IPS-18c (cell line): ENCODE data around the gene PLEKHH1.

Experiments
- H3K4me3 ChIP-seq: 2 replicates; pipeline ENCODE4 v1.7.0; 2013; ENCODE audit warnings: low read depth, mild to moderate bottlenecking, low read length, moderate library complexity; ENCODE audit not compliant: insufficient read depth
- H3K9me3 ChIP-seq: one replicate; pipeline ENCODE4 v1.6.1; 2013; ENCODE audit warnings: mild to moderate bottlenecking, low read length, moderate library complexity; ENCODE audit not compliant: control insufficient read depth, insufficient read depth

Gene PLEKHH1

DNA sequence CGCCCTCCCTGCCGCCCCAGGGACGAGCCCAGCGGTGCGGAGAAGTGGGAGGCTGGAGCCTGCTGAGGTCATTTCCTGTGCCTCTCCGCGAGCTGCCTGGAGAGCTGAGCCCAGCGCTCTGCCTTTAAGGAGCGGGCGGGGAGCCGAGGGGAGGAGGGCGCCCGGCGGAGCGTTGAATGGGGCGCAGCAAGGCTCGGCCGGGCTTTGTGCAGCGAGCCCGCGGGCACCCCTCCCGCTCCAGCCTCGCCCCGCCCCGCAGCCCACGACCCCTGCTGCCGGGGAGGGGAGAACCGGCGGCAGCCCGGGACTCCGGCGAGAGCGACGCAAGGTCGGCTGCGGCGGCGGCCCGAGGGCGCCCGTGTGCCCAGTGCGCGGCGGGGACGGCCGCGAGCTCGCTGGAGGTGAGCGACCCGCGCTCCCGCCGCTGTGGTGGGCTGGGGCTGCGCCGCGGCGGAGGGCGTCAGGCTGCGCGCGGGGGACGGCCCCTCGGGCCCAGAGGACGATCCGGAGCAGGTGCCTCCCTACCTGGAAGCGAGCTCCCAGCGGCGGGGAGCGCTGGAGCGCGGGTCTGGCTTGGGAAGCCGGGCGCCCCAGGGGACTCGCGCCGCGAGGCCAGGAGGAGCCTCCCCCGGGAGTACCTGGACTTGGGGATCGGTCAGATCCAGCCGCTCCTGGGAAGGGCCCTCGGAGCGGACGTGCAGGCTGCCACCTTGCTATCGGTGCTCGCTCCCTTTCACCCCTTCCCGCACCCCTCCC lies at the start of gene PLEKHH1:
Gene PLEKHH1 (plus strand): TSS at position 293 of the 756 bp plus-strand sequence. CDS start 8,578 bp downstream, outside the sequence.
- peak within 1 kb of the TSS; percentile 80 for H3K4me3 ChIP-seq
- H3K9me3 ChIP-seq, result no peaks in the 10 kb centered on the region

DNA sequence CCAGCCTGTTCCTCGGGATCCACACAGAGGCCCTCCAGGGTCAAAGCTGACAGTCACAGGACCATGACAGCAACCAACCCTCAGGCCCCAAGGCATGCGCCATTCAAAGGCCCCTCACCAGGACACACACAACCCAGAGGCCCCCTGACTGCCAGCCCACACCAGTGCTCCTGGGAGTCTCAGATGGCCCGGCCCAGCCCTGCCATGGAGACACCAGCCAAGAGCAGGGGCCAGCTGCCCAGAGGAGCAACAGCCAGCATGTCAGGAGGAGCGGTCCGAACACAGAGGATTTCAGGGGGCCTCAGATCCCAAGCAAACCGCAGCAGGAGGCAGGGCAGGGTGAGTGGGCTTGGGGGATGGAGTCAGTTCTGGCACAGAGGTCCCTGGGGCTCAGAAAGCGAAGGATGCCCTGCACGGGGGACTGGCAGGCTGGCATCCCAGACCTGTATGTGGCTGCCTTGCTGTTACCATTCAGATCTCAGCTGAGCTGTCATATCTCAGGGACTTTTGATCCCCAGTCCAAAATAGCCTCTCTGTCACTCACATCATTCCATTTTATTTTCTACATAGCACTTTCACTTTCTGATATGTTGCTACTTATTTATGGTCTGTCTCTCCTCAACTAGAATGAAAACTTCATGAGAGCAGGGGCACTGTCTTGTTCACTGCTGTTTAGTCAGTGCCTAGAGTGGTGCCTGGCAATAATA lies 49.4 kb upstream of the PLEKHH1 start:
- Histone ChIP-seq H3K4me3 (no peak overlapping the region), H3K9me3 (no peaks in the 10 kb centered on the region)

DNA sequence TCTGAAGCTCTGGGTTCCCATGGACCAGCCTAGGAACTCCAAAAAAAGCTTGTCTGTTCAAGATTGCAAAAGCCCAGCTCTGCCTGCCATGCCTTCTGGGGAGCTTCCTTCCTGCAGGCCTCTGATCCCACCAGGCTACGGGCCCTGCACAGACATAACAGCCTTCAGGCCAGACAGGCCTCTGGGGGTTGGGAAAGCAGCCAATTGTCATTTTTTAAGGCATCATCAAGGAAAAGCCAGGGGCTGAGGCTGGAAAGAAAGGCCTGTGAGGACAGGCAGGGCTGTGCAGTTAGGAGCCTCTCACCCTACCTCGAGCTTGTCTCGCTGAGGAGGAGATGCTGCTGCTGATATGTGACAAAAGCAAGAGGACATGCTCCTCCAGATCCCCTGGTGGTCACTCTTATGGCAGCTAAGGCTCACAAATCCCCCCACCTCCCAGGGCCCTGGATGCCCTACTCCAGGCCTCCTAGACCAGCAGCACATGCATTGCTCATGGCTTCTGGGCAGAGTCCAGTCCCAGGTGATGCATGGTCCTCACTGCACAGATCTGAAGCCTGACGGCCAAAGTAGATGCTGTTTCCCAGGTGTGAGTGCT lies 47.5 kb upstream of the PLEKHH1 start:
- no peak overlapping the region for H3K4me3 ChIP-seq

DNA sequence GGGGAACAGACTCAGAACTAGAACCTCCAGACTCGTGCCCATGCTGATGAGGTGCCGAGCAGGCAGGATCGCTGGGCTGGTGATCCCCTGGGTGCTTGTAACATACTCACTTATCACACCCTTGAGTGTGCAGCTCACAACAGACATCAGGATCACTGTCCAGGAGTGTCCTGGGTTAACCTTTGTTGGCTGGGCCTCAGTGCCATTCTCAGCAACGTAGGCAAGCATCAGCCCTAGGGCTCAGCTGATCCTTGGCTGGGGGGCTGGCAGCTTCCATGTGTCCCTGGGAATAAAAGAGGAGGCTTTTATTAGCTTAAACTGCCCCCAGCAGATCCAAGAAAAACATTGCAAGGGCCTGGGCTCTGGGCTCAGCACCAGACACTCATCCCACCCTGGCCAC lies 46.2 kb upstream of the PLEKHH1 start:
- no peaks in the 10 kb centered on the region for H3K9me3 ChIP-seq
- no peak overlapping the region for H3K4me3 ChIP-seq

More for the DNA sequence above, 47.5 kb upstream of the PLEKHH1 start:
- no peaks in the 10 kb centered on the region for H3K9me3 ChIP-seq

DNA sequence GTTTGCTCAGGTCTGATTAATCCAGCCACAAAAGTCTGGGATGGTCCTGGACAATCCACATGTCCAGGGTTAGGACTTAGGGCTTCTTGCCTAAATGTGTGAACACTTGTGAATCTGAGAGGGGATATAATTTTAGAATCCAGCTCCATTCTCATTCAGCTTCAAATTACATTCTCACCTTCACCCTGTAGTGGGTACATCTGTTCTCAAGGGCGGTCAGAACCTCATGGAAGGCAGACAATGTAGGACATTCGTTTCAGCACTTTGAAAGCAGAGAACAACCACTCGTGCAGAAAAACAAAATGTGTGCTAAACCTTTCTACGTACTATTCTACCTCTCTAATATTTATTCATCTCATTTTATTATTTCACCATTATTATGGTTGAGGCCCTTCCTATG lies 45.8 kb upstream of the PLEKHH1 start:
- no peak overlapping the region for H3K4me3 ChIP-seq
- H3K9me3 ChIP-seq, result no peaks in the 10 kb centered on the region

DNA sequence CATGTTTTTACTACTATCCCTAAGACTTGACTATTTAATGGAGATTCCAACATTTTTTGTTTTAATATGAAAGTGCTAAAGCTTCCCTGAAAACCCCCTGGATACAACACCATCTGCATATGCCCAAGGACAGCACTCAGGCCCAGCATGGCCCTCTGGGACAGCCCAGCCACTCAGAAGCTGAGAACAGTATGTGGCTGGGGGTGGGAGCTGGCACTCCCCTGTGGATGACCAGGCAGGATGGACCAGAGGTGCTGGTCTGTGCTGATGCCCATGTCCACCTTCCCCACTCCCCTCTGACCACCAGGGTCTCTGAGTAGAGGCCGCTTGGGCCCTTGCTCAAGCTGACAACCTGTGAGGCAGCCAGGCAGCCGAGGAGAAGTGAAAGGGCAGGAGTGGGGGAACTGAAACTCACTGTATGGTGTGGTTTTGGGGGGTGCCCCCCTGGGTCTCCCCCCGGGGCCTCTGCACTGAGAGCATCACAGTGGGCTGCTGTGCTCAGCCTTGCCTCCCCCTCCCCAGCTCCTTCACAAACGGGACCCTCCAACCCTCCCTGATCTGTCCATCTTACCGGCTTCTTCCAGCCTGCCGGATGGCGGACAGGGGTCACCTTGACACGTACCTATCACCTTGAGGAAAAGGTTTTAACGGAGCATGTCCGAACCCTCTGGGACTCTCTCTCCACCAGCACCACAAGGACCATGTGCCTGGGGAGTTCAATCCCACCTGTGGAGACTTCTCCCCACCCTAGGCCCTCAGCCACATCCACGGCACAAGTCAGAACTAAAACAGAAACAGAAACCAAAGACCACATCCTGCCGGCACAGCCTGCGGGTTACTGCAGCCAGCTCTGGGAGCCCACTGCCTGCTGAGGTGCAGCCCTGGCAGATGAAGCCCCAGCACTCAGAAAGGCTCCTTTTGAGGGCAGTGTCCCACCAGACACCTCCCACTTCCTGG lies 44.9 kb upstream of the PLEKHH1 start, which contains the start of gene TMEM229B:
Gene TMEM229B (minus strand): TSS at position 785 of the 957 bp plus-strand sequence. CDS start 14,798 bp downstream, outside the sequence.
- Histone ChIP-seq H3K4me3 (no peak within 1 kb of the TSS), H3K9me3 (no peaks in the 10 kb centered on the region)

DNA sequence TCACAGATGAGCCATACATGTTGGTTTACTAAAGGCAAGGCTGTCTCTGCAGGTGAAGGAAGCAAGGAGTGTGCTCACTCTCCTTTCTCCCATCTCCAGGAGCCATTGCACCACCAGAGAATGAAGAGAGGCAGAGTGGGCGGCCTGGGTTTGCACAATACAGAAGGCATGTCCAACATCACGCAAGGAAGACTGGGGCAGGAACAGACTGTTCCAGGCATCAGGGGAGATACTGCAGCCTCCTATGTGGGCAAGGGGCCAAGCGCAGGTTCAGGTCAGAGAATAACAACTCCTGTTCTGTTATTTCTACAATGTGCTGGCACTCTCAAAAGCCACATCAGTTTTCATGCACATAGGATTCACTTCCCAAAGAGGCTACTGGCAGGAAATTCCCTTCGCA lies 42.9 kb upstream of the PLEKHH1 start:
- no peak overlapping the region for H3K4me3 ChIP-seq
- no peaks in the 10 kb centered on the region for H3K9me3 ChIP-seq

DNA sequence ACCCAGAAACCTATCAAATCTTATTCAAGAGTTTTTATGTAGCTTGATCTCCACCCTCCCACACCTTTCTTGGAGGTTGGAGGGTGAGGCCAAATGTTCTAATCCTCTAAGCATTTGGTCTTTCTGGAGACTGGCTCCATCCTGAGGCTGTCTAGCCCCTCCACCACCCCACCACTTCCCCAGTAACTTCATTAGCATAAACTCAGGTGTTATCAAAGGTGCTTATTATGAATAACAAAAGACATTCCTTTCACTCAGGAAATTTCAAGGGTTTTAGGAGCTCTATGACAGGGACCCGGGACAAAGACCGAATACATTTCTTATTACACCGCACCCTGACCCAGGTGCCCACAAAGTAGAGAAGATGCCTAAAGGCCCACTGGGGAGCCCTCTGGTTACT lies 41.8 kb upstream of the PLEKHH1 start:
- Histone ChIP-seq H3K4me3 (no peak overlapping the region), H3K9me3 (no peaks in the 10 kb centered on the region)

DNA sequence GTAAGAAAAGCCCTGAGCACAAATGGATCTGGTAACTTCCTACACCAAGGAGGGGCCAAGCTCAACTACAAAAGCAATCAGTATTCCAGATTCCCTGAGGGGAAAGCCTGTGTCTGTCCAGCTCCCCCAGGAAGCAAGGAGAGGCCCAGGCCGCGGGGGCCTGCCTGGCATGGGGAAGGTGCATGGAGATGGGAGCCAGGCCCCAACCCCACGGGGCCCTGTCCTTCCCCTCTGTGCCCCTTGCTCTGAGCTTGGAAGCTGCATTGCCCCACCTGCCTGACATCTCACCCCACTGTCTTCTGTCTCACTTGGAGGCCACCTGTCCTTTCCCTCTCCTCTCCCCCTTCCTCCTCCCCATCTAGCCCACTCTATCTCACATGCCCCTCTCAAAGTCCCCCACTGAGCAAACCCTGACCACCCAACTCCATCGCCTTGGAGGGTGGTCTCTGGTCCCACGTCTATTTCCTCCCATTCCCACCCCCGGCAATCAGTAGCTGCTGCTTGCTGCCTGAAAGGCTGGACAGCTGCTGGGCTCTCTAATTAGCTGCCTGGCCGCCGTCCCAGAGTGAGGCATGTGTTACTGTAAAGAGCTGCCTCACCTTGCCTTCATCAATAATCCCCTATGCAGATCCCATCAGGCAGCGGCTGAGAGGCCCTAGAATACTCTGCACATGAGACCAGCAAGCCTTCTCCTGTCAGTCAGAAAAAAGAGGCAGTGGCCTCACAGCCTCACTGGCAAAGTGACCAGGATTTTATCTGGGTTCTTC lies 41.2 kb upstream of the PLEKHH1 start:
- Histone ChIP-seq H3K4me3 (no peak overlapping the region; the same call in 1 of the 2 replicates), H3K9me3 (no peaks in the 10 kb centered on the region)

DNA sequence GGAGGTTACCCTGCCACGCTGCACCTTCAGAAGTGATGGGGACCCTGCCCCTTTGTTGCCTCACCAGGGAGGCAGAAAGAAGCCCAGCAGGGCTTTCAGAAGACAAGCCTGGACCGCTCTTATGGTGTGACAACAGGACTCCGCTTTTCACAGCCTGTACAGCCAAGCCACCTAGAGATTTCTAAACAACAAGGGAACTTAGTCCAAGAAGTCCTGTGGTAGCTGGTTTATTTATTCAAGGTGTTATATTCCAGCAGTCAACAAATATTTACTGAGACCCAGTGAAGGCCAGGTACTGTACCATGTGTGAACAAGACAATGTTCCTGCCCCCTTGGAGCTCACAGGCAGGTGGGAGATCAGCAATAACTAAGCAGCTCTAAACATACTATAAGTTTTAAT lies 40.6 kb upstream of the PLEKHH1 start:
- no peak overlapping the region; the same call in 1 of the 2 replicates for H3K4me3 ChIP-seq
- H3K9me3 ChIP-seq, result no peaks in the 10 kb centered on the region

DNA sequence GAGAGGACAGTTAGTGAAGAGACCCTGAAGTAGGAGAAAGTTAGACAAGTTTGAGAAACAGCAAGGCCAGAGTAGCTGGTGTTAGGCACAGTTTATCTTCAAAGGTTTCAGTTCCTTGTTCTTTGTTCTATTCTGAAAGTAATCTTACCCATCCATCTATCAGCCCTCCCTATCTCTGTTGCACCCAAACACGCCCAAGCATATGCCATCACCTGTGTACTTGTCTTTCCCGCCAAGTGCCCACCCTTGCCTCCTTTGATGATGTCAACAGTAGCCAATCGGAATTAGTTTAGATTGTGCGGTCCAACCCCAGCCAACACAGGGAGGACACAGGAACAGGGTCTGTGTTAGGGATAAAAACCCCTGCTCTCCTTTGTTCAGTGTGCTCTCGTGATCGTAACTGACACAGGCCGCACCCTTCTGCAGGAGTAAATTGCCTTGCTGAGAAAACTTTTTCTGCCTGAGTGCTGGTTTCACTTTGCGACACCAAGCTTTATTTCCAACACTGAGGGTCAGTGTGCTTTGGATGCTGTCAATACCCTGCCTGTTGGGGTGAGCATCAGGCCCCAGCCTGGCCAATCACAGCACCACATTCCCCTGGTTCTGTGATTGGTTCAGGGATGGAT lies 39.9 kb upstream of the PLEKHH1 start:
- Histone ChIP-seq H3K4me3 (no peak overlapping the region), H3K9me3 (no peaks in the 10 kb centered on the region)

DNA sequence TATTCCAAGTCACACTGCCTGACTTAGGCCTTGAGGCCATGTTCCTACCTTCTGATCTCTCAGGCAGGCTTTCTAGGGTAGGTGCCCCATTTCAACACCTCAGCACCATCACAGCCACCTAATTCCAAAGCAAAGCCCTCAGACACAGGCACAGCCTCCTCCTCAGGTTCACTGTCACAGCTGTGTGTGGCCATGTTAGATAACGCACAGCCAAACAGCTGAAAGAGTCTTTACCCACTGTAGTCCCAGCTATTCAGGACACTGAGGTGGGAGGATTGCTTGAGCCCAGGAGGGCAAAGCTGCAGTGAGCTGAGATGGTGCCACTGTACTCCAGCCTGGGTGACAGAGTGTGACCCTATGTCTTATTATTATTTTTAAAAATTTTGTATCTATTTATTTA lies 37.3 kb upstream of the PLEKHH1 start:
- no peaks in the 10 kb centered on the region for H3K9me3 ChIP-seq
- no peak overlapping the region for H3K4me3 ChIP-seq

DNA sequence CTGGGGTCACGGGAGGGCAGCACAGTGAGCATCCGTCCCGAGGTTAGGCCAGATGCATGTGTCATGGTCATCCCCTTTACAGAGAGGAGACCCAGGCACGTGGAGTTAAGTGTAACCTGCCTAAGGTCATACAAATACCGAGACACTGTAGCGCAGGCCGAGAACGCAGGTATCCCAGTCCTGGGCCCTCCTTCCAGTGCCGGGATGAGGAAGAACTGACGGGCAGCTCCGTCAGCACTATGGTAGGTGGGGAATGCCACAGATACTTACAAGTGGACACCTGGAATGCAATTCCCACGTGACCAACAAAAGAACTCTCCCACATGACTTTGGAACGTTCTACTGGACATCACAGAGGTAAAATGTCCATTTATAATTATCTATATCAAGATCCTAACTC lies 35.9 kb upstream of the PLEKHH1 start:
- no peaks in the 10 kb centered on the region for H3K9me3 ChIP-seq

DNA sequence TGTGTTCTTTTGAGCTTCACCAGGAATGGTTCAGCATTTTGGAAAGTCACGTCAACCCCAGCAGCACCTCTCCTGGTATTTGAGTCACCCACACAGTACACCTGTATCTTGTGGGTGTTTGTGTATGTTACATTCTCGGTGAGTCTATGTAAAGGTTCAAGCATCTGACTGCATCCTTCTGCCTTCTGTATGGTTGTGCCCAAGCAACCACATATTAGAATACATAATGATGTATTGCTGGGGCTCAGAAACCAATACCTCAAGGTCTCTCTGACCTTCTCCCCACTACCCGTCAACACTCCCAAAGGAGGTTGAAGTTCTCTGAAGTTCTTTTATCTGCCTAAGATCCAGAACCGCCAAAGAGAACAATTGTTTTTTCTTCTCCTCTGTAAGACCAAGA lies 35.4 kb upstream of the PLEKHH1 start:
- Histone ChIP-seq H3K9me3 (no peaks in the 10 kb centered on the region), H3K4me3 (no peak overlapping the region)

More for the DNA sequence above, 35.9 kb upstream of the PLEKHH1 start:
- H3K4me3 ChIP-seq, result no peak overlapping the region

DNA sequence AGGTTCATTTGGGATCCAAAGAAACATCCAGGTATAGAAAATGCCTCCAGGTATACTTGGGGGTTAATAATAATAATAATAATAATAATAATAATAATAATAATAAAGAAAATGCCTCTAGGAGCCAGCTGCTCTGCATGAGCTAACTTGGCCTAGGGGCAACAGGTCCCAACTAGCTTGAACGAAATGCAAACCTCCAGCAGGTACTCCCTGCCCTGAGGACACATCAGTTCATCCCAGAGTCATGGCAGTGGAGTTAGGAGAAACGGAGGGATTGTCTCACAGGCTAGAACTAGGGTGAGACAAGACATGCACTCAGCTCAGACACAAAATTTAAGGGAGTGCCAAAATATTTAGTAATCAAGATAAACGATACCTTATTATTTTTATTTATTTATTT lies 32.1 kb upstream of the PLEKHH1 start:
- Histone ChIP-seq H3K9me3 (no peaks in the 10 kb centered on the region), H3K4me3 (no peak overlapping the region)

DNA sequence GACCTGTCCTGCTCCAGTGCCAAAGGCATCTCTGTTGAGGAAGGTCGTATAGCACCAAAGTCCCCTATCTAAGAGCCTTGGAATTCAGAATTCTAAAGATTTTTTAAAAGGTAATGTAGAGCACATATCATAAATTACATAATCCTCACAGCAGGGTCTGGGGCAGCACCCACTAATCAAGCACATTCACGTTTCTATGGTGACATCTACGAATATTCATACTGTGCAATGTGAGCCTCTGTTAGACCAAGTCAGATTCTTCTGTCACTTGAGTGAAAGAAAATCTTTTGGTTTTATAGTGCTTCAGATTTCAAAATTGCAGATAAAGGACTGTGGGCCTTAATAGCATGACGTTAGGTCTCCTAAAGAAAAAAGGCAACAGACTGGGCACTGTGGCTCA lies 31.4 kb upstream of the PLEKHH1 start:
- Histone ChIP-seq H3K9me3 (no peaks in the 10 kb centered on the region), H3K4me3 (no peak overlapping the region)
